GM18873 (cell line): Measurements from ENCODE around the gene TMEM182.
A peak's percentile ranks its signal among the peaks of the same experiment; 100 is the strongest.

Experiments used
- ATAC-seq: cut with Tn5 transposase; IDR thresholded peaks from one replicate; pipeline ENCODE4 v1.9.1; 2021; ENCODE audit warnings: mild to moderate bottlenecking, moderate library complexity, moderate number of reproducible peaks; ENCODE audit not compliant: unreplicated experiment, low FRiP score

TMEM182 gene

DNA sequence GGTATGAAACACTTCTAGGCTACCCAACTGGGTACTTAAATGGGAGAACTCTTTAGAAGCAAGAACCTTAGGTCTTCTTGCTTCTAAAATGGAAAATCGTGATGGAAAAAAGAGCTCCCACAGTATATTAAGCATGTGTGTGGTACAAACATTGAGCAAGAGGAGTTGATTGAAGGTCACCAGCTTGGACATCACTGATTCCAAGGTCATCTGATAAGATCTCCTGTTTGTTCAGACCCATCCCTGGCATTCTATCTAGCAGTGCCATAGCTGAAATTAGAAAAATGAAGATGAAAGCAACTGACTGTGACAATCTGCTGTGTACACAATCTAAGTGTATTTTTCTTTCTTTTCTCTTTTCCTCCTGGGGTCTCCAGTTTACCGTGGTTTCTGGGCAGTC is 35.7 kb downstream of the TMEM182 start:
- no peak for ATAC-seq

DNA sequence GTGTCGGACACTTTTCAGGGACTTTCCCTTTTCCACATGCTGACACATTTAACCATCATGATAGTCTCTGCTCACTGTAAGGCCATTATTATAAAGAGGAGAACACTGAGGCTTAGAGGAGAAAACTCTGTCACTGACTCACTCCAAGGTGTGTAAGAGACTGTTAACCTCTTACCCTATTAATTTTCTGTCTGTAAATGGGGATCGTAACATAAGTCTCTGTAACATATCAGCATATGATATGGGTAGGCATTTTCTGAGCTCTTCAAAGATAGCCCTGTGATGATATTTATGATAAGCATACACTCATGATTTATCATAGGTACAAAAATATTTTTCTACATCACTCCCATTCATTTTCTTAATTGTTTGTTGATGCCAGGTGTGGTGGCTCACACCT is 36.4 kb downstream of the TMEM182 start:
- no peak for ATAC-seq

DNA sequence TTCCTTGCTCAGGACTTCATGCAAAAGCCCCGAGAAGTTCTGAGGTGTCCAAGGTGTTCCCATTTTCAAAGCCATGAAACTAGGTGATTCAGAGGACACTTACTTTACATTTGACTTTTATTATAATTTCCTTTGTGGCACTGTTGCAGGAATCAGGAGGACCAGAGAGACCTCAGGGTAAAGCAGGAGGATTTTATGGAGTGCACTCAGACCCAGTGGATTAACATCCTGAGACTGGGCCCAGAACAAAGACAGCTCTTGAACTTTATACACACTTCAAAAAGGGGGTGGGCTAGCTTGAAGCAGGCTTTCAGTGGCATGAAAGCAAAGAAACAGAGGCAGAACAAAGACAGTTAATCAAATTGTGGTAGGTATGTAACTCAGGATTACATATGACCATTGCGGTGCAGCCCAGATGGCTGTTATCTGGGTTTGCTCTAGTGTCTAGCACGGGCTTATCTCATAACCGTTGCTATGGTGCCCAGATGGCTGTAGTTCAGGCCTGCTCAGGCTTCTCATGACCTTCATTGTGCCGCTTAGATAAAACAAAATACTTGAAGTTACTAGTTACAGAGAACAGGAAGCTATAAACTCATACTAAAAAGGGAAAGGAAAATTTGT is 39.4 kb downstream of the TMEM182 start:
- no peak for ATAC-seq

DNA sequence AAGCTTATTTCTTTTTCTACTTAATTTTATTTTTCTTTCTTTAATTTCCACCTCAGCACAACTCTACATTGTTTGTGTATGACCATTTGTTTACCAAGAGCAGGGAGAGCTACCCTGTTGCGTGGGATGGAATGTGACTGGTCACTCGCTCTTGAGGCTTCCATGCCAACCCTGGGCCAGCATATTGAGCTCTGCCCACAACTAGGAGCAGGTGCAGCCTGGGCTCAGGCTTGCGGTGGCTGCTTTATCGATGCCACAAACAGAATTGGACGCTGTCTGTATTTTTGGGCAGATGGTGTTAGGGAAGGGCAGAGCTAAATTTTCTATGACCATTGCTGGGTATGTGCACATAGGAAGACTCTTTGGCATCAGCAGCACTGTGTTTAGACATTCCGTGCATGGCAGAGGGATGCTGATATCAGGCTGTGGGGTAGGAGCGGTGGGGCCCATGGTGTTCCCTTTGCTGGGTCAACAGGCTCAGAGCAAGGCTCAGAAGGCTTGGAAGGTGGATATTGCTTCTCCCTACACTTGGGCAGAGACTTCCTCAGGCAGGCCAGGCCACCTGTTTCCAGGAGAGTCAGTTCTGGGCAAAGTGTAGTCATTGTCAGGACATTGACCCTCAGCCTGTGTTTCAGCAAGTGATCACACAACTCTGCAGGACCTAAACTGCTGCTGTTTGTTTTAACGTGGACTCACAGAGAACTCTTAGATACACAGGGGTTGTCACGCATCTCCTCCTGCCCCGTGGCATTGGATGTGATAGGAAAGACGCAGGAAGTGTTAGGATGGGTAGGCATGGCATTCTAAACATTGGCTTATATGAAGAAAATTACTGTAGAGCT is 40.2 kb downstream of the TMEM182 start:
- no peak for ATAC-seq

DNA sequence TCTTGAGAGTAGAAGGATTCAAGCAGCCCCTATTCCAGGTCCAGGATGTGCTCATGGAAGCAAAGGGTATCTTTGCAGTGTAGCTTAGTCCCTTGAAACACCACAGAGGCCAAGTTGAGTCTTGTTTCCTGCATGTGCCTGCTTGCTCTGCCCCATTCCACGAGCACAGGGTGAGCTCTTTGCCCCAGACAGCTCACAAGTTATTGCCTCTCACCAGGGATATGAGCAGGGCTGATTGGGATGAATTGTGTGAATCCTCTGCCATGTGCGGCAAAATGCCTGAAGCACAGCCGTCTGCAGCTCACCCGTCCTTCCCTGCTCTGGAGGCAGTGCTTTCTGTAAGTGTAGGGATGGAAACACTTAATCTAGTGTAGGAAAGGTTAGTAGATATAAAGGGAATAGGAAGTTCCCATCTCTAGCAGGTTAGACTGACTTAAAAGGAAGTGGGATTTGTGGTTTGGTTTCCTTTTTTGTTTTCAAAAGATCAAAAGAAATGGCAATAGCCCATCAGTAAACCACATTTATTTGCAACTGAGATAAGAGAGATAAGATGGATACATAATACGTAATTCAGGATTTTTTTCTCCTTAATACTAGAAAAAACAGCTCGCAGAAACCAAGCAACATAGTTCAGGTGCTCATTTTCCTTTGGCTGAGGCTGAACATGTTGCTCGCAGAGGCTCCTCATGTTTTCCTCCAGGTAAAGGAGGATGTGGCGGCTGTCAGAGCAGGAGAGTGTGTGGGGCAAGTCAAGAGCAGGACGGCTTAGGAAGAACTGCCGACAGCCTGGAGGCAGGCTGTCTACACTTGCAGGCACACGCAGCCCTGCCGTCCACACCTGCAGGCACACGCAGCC is 41.4 kb downstream of the TMEM182 start:
- ATAC-seq, result no peak

DNA sequence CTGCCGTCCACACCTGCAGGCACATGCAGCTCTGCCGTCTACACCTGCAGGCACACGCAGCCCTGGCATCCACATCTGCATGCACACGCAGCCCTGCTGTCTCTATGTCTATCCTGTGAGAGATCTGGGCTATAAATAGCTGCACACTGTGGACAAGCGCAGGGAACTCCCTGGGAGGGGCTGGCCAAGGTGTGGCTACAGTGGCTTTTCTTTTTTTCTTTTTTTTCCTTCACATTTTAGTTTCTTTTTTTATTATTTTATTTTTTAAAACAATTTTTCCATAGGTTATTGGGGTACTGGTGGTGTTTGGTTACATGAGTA is 42.0 kb downstream of the TMEM182 start:
- ATAC-seq, result no peak

DNA sequence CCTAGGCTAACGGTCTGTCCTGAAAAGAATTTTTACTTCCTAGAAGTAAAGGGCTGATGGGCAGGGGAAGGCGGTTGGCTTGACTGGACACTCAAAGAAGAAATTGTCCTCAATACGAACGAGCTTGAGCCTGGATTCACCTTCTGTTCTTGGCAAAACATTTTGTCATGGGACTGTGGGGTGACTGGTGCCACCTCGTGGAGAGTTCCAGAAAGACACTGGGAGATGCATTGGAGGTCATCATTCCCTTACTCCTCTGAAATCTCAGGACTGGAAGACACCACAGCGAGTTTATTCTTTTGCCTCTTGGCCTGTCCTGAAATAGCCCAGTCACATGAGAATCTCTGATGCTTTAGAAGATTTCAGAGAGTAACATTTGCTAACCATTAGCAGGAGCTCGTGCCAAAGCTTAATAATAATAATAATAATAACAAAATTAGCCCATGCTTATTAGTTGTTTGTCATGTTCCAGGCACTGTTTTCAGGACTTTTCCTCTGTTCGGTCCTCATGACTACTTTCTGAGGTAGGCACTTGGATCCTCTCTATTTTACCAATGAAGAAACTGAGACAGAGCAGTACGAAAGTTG is 44.5 kb downstream of the TMEM182 start:
- peak; percentile 58 for ATAC-seq

DNA sequence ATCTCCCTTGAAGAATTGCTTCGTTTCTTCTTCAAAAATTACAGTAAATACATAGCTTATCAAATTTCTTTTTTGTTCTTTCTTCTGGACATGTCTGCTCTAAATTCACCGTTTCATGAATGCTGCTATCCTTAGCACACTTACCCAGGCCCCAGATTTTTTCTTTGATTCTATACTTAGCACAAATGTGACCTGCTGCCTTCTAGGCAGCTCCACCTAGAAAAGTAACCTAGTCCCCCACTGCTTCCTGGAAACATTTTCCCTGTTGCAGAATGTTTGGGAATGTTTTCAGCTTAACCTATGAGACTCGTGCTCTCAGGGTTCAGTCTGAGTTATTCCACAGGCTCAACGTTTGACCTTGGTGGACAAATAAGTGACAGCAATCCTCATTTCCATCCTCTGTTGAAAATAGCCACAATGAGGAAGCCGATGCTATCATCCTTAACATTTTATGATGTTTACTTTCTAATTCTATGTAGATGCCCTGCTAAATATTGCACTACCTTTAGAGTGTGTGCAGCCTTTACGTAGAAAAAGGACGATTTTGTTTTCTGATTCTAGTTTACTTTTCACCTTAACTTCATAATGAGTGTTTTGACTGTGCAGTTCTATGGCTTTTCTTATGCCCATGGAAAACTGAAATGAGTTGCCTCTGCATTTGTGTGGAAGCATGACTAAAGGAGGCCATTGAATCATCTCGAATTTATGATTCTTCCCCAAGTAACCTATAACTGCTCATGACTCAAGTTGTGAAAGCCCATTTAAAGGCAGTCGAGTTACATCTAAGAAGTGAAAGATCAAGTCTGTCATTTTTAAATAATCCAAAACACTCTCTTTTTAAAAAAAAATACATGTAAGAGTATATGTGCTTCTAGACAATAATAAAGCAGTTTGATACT is 47.7 kb downstream of the TMEM182 start:
- no peak for ATAC-seq

DNA sequence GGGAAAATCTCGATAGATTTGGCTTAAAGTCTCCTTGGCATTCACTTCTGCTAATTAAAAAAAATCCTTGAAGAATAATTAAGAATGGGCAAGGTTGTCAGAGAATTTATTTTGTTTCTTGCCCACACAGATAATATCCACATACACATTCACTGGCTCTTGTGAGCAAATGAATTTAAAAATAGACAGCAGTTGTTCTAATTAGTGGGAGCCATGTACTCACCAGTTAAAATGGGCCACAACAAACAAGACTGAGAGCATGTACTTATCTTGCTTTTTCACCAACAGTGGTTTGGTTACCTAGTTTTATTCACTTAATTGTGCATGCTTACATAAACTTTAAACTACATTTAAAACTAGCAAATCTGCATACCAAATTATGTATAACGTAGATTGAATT is 53.5 kb downstream of the TMEM182 start:
- no peak for ATAC-seq

DNA sequence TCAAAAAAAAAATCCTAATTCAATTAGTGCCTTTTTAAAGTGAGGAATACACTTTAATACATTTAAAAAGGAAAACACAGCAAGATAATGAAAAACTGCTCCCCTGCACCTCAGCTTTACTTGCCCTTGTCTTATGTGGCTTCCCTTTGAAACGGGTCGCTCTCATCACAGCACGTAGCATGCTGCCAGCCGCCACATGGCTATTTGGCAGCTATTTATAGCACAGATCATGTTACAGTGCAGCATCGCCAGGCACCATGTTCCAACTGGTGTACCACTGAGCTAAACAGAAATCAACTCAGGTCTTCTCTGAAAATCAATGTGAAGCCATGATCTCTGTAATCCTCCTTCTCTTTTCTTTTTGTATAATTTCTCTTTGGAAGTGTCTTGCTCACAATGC is 65.1 kb downstream of the TMEM182 start:
- ATAC-seq, result no peak

DNA sequence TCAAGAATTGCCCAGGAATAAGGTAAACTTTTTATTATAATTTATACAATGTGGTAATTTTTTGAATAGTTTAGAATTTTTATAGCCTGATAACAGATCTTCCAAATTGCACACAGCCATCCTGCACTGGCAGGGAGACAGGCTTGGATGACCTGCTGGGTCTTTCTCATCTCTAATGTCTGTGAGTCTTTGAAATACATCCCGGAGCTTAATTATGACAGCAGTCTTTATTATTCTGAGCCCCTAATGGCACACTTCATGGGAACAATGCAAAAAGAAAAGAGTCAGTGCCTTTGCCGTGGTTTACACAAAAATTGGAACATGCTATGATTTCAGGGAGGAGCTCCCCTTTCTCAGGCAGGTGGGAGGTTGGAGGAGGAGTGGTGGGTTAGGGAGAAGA is 71.0 kb downstream of the TMEM182 start:
- ATAC-seq, result no peak

DNA sequence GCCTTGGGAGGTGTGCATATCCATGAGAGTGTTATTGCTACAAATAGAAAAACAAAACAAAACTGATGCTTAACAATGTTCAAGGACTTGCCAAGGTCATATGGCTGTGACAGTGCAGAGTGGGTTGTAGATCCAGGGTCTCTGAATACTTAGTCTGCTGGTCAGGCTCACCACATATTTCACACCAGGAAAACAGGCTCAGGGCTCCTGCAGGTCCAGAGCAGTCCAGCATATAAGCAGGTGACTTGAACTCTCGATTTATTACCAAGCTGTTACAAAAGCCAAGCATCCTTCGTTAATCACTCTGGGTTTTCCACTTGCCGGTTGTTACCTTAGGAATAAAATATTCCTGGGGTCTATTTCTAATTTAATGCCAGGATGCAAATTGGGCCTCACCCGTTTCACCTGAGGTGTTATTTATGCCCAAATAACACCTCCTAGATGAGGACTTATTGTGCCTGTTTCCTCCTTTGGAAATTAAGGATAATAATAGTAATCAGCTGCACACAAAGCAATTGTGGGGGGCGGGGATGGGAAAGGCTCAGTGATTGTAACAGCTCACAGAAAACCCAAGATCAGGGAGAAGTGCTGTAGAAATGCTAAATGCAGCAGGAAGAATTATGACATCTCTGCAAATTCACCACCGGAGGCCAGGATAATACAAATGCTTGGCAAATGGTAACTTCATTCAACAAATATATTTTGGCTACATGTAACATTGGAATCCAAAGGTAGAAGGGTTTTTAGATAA is 72.9 kb downstream of the TMEM182 start:
- no peak for ATAC-seq

DNA sequence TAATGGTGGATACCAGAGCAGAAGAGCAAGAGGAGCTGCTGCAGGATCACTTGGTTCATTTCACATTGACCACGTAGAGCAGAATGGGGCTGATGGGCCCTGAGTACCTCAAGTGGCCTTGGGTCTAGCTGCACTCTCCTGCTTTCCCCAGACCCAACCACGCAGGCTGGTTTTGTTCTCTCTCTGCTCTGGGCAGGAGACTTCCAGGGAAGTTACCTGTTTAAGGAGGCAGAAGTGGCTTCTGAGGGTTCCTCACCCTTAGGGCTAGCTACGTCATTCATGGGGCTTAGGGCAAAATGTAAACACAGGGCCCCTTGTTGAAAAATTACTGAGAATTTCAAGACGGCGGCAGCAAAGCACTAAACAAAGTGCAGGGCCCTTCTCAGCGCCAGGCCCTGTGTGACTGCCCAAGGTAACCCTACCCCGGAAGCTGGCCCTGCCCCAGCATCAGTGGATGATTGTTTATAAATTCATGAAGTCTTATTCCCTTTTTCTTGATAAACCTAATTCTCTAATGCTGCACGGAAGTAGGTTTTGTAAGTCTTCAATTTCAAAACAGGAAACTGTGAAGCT is 75.9 kb downstream of the TMEM182 start:
- ATAC-seq, result no peak

DNA sequence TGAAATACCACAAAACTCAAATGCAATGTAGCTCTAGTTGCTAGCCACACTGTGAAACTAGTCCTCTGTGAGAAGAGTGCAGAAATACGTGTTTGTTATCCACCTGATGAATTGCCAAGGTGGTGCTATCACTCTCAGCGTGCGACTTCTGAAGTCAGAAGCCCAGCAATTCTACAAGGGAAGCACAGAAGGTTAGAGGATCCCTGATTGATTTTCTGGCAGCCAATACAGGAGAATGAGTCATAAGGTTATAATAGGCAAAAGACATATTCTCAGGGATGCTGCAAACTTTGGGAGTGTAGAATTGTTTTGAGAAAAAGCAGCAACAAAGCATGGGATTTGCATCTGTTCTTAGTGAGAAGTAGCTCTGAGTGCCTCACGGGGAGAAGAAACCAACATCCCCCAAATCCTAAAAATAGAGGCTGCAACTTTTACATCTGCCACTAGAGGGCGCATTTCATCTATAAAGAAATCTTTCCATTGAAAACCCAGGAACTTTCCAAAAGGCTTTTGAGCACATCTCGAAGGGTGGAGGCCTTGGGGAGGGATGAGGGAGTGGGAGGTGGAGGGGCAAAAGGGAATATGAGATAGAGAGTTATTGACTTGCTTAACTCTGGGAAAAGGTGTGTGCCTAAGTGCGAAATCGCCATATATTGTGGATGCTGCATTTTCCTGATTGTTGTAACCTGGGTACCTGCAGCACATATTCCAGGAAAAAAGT is 78.0 kb downstream of the TMEM182 start:
- ATAC-seq, result no peak

DNA sequence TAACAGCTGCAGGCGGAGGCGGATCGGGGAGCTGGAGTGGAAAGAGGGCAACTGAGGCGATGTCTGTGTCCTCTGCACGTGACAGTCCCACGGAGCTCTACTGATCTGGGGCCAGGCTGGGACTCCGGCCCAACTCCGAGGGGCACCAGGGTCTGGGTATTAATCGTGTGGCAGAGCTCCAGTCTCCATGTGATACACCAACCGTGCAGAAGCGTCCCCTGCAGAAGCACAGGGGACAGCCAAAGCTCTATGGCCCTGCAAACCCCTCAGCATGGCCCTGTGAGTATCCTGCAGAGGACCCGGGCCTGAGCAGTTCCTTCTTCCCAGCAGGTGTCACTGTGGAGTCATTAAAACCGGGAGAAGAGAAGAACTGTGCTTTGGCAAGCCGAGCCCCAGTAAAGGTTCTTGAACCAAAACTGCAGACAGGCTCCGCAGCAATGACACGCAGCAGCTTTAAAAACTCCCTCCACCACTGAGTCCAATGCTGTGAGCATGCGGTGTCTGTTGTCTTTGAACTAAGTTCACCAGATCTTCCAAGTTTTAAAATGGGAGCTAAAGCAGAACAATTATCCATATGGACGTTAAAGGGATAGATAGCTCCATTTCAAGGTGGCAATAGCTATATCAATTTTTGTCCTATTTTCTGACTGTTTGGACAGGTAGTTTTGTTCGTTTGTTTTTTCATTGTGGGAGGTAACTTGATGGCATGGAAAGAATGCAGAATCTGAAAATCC is 79.4 kb downstream of the TMEM182 start:
- no peak for ATAC-seq

DNA sequence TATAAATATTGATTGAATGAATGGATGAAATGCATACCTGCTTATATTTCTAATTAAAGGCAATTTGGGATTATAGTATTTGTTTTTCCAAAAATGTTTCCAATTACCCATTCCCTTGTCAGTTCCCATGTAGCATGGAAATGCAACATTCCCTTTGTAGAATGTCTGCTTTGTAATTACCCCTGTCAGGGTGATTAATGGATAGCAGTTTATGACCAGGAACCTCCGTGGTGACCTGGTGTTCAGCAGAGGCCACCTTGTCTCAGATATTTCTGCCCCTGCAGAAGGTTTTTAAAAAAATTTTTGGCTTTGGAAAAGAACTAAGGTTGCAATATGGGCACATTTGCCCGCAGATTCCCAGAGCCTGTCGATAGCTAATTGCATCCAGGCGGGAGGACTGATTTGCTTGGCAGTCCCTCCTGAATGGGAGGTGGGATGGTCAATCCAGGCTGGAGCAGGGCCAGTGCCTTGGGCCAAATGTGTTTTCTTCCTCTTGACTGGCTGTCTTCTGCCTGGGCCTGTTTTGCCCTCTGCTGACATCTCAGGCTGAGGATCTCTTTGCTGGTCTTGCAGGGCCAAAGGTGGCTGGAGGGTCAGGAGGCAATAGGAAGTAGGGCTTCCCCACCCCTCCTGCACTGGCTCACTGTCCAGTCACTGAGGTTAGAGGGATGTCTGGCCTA is 82.1 kb downstream of the TMEM182 start:
- no peak for ATAC-seq

DNA sequence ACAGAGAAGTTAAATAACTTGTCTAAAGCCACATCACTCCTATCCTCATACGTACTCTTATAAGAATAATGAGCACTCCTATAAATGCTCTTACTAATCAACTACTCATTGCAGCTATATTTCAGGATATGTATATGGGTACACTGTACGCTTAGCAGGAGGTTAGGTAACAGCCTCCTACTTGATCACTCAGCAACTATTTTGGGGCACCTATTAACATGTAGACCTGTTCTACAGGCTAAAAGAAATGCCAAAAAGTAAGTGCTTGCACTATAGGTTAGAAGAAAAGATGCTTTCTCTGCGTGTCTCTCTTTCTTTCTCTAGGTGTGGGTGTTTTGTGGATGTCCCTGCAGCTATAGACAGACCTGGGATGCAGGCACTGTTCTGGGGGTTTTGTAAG is 83.1 kb downstream of the TMEM182 start:
- ATAC-seq, result no peak
